ENCODE measurements around the gene CST6.

Gene CST6

GRCh38 chr11:66062408-66062807 is 50.6 kb downstream of the CST6 start:
- no peak overlapping the region for H3K9ac ChIP-seq (ENCODE audit: low read length)
- no peaks in the 10 kb centered on the region; the same call in 1 of the 2 replicates for H3F3A ChIP-seq (ENCODE audit: insufficient read depth, low read length)
- H3K4me3 ChIP-seq (ENCODE audit: low read depth, low read length, poor library complexity, severe bottlenecking) = no peak overlapping the region

More at GRCh38 chr11:66062408-66062807, 50.6 kb downstream of the CST6 start:
- Histone ChIP-seq H3K27me3 (ENCODE audit: insufficient read depth, low read length) (no peaks in the 10 kb centered on the region), H3K79me2 (ENCODE audit: insufficient read depth, low read length) (no peaks in the 10 kb centered on the region), H2AFZ (ENCODE audit: low read length) (no peak overlapping the region), H4K20me1 (ENCODE audit: insufficient read depth, low read length) (no peaks in the 10 kb centered on the region), H3K9me3 (ENCODE audit: low read length) (0 out of 2 replicates have a peak, but pooled peaks cover 5% of the 10 kb centered on the region), H3K9me2 (ENCODE audit: low read depth, low read length) (no peaks in the 10 kb centered on the region), H3K36me3 (ENCODE audit: insufficient read depth, low read length) (peaks cover 96% of the 10 kb centered on the region), H3K4me1 (ENCODE audit: insufficient read depth, low read length, severe bottlenecking) (no peaks in the 10 kb centered on the region), H3K4me2 (ENCODE audit: low read length) (no peak overlapping the region), H3K27ac (ENCODE audit: low read depth, low read length, poor library complexity, severe bottlenecking) (no peak overlapping the region)
- no peak for TF ChIP-seq CTCF (IDR thresholded peaks at IDR 0.05; ENCODE audit: low read length)
- no peak for TF ChIP-seq EZH2 (IDR thresholded peaks at IDR 0.05; ENCODE audit: borderline replicate concordance, low read length)

All from OCI-LY1 (cell line).